Natural killer cell treated with Interleukin-12 subunit alpha and Interleukin-12 subunit beta and Interleukin-15 and Interleukin-18, amount 100 ng/mL, for 72 hours (primary cell): ENCODE results near the gene ZC3H4. TPM values are rescaled to one million over a fixed set of nuclear protein-coding genes. Genes with fewer than 3 reads are reported as not detected.

Experiments used
- ATAC-seq, 2 donors: fragments of 150-1000 bp; cut with Tn5 transposase in 1 of 2; sonication (Bioruptor Pico), chemical (Tn5 transposase) in 1 of 2; 2 replicates each; pipeline ENCODE4 v1.10.0; 2021
- DNase-seq: peaks from one replicate; pipeline ENCODE4 v3.0.0; 2022; ENCODE audit warnings: low spot score
- H3K27ac Mint-ChIP-seq, 2 donors: 1 replicate in 1 of 2; 2 replicates in 1 of 2; pipeline ENCODE4 v1.8.0; 2022; ENCODE audit warnings: mixed read lengths in 2 of 2, mild to moderate bottlenecking in 1 of 2, moderate library complexity in 1 of 2
- H3K27me3 Mint-ChIP-seq, 2 donors: 1 replicate in 1 of 2; 2 replicates in 1 of 2; pipeline ENCODE4 v1.8.0; 2022; ENCODE audit warnings: mixed read lengths in 2 of 2
- H3K36me3 Mint-ChIP-seq: one replicate; pipeline ENCODE4 v1.8.0; 2022; ENCODE audit warnings: mixed read lengths
- H3K4me1 Mint-ChIP-seq, 2 donors: 1 replicate in 1 of 2; 2 replicates in 1 of 2; pipeline ENCODE4 v1.8.0; 2022; ENCODE audit warnings: low read depth in 2 of 2, mixed read lengths in 2 of 2, mild to moderate bottlenecking in 1 of 2
- H3K4me3 Mint-ChIP-seq: one replicate; pipeline ENCODE4 v1.8.0; 2022; ENCODE audit warnings: mixed read lengths
- H3K9me3 Mint-ChIP-seq: 2 replicates; pipeline ENCODE4 v1.8.0; 2022; ENCODE audit warnings: mixed read lengths
- total RNA-seq, 2 donors: library from RNA; stranded (reverse); gene quantifications; one replicate each; pipeline ENCODE4 v1.2.3, GENCODE V29; 2022

ZC3H4 gene
- total RNA-seq, 2 donors from 2014 or later = 150 to 169 TPM

DNA sequence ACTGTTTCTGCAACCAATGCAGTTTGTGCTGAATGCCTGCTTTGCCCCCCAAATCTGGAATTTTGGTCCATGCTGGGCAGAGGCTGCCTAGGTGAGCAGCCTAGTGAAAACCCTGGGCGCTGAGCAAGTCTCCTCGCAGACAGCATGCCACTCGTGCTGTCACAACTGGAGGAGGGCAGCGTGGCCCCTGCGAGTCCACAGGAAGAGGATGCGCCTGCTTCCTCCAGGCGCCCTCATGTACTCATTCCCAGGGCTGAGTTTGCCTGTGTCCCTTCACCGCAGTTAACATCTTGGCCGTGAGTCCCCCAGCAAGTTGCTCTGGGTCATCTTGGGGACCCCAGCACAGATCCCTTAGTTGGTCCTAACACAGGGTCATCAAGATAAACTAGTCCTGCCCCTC lies 39.0 kb downstream of the ZC3H4 start:
- no peaks in the 10 kb centered on the region for H3K36me3 Mint-ChIP-seq

DNA sequence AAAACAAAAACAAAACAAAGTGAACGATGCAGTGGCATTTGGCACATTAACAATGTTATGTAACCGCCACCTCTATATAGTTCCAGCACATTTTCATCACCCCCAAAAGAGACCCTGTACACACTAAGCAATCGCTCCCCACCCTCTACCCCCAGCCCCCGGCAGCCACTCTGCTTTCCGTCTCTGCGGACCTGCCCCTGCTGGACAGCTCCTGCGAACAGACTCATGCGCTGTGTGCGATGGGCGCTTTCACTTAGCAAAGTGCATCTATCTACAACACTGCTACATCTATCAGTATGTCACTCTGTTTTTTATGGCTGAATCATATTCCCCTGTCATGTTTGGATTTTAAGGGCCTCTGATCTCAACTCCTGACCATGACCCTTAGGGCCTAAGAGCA lies 40.0 kb downstream of the ZC3H4 start:
- H3K36me3 Mint-ChIP-seq = no peaks in the 10 kb centered on the region
- ATAC-seq (no peak), DNase-seq (no peak)
- no peak overlapping the region for H3K4me3 Mint-ChIP-seq
- no peak overlapping the region for H3K27ac Mint-ChIP-seq
- no peaks in the 10 kb centered on the region for H3K9me3 Mint-ChIP-seq
- peaks cover 10 to 28% of the 10 kb centered on the region in 2 donors for H3K4me1 Mint-ChIP-seq
- no peaks in the 10 kb centered on the region for H3K27me3 Mint-ChIP-seq

More for the DNA sequence above, 39.0 kb downstream of the ZC3H4 start:
- ATAC-seq (no peak), DNase-seq (no peak)
- Mint-ChIP-seq H3K27me3 (no peaks in the 10 kb centered on the region), H3K9me3 (no peaks in the 10 kb centered on the region), H3K27ac (no peak overlapping the region), H3K4me3 (no peak overlapping the region), H3K4me1 (peaks cover 10 to 28% of the 10 kb centered on the region in 2 donors)

DNA sequence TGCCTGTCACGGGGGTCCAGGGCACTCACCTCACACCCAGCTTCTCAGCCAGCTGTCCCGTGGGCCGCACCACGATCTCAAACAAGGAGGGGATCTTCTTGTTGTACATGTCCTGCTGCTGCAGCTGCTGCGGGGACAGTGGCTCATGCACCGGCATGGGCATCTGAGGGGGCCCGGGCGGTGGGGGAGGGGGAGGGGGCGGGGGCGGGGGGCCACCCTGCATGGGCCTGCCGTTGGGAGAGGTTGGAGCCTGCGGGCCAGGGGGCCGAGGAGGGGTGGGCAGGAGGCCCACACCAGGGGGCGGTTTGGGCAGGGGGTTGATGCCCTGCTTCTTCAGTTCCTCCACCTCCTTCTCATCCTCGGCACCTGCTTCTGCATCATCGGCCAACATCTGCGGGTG lies 41.3 kb downstream of the ZC3H4 start:
- H3K27me3 Mint-ChIP-seq = no peaks in the 10 kb centered on the region
- no peak overlapping the region for H3K4me3 Mint-ChIP-seq
- no peak overlapping the region for H3K27ac Mint-ChIP-seq
- no peak for ATAC-seq
- DNase-seq = no peak
- H3K9me3 Mint-ChIP-seq = no peaks in the 10 kb centered on the region
- H3K4me1 Mint-ChIP-seq = peaks cover 10 to 28% of the 10 kb centered on the region in 2 donors
- H3K36me3 Mint-ChIP-seq = no peaks in the 10 kb centered on the region

DNA sequence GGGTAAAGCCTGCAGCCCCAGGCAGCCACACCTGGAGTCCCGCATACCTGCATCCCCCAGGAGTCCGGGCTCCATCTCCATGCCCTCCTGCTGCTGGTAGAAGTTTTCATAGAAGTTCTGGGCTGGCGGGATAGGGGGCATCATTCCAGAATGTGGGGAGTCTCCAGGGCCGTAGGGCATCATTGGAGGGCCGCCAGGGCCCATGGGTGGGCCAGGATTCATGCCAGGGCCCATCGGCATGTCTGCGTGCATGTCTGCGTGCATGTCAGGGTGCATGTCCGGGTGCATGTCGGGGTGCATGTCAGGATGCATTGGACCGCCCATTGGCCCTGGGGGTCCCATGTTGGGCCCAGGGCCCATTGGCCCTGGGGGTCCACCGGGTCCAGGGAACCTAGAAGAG lies 41.8 kb downstream of the ZC3H4 start:
- Mint-ChIP-seq H3K9me3 (no peaks in the 10 kb centered on the region), H3K27ac (no peak overlapping the region), H3K4me3 (no peak overlapping the region), H3K36me3 (no peaks in the 10 kb centered on the region), H3K27me3 (no peaks in the 10 kb centered on the region), H3K4me1 (peaks cover 10 to 28% of the 10 kb centered on the region in 2 donors)
- no peak for ATAC-seq
- DNase-seq = no peak

DNA sequence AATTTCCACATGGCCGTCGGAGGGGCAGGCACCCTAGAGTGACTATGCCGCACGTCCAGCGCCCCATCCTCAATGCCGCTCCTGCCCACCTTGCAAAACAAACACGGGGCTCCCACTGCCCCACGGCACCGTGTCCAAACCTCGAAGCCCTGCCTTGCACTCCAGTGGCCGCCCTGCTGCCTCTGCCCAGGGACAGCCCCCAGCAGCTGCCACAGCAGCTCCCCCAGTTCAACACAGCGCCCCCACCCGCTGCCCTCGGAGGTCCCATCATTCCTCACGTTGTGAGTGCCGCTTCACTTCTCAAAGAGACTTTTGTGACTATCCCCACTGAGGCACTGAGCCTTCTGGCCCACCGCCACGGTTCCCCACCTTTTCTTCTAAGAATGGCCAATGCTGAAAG lies 42.8 kb downstream of the ZC3H4 start:
- ATAC-seq (no peak), DNase-seq (no peak)
- H3K4me1 Mint-ChIP-seq = peaks cover 10 to 28% of the 10 kb centered on the region in 2 donors
- no peaks in the 10 kb centered on the region for H3K36me3 Mint-ChIP-seq
- H3K27ac Mint-ChIP-seq = no peak overlapping the region
- no peaks in the 10 kb centered on the region for H3K27me3 Mint-ChIP-seq
- no peak overlapping the region for H3K4me3 Mint-ChIP-seq
- H3K9me3 Mint-ChIP-seq = no peaks in the 10 kb centered on the region

DNA sequence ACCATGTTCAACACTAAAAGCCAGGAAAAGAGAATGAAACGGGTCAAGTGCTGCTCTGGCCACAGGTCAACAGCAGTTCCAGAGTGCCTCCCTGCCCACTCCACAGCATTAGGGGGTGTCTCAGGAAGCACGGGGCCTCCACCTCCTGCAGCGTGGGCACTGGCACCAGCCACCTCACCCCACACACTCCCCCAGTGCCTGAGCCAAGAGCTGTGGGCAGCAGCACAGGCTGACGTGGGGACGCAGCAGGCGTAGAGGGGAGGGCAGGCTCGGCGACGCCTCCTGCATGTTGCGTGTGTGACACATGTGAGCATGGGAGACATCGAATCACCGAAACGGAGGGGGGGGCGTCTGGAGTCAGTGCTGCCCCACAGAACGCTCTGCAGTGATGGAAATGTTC lies 43.8 kb downstream of the ZC3H4 start:
- no peak for DNase-seq
- ATAC-seq = no peak
- no peaks in the 10 kb centered on the region for H3K36me3 Mint-ChIP-seq

DNA sequence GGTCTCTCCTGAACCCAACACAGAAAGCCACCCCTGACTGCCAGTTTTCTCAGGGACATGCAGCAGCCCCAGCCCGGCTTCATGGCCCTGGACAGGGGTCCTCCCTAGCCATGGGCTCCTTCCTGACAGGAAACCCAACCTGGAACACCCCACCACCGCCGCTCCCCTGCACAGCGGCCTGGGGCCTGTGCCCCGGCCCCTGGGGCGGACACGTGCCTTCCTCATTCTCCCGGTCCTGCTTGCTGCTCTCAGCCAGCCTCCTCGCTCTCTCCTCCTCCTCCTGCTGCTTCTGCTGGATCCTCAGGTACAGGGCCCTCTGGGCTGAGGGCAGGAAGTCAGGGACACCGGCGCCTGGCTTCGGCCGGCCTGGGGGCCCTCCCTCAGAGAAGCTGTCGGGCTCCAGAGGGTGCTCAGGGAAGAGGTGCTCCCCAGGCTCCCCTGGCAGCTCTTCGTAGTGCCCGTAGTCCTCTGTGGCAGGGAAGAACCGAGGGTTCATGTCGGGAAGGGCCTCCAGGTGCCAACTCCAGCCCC lies 44.6 kb downstream of the ZC3H4 start:
- ATAC-seq (no peak), DNase-seq (no peak)
- H3K9me3 Mint-ChIP-seq = no peaks in the 10 kb centered on the region
- H3K4me1 Mint-ChIP-seq = peaks cover 4 to 18% of the 10 kb centered on the region in 2 donors
- H3K4me3 Mint-ChIP-seq = no peak overlapping the region
- H3K27me3 Mint-ChIP-seq = no peaks in the 10 kb centered on the region
- H3K36me3 Mint-ChIP-seq = no peaks in the 10 kb centered on the region
- H3K27ac Mint-ChIP-seq = no peak overlapping the region

More for the DNA sequence above, 43.8 kb downstream of the ZC3H4 start:
- Mint-ChIP-seq H3K4me3 (no peak overlapping the region), H3K9me3 (no peaks in the 10 kb centered on the region), H3K27ac (no peak overlapping the region), H3K27me3 (no peaks in the 10 kb centered on the region), H3K4me1 (peaks cover 4 to 22% of the 10 kb centered on the region in 2 donors)

DNA sequence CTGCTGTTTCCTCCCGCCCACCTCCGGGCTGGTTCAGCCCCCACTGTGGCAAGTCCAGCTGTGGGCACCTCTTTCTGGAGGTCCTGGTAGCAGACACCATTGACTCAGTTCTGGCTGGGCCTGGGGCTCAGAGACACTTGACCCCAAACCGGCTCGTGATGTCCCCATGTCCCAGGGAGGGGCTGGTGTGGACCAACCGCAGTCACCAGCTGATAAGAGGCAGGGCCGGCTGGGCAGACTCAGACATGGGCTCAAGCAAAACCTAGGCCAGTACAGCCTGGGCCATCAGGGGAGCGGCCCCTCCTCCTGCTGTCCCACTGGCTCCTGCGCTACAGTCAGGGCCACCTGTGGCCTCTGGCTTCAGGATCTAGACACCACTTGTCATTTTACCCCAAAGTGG lies 45.3 kb downstream of the ZC3H4 start:
- Mint-ChIP-seq H3K27ac (no peak overlapping the region), H3K9me3 (no peaks in the 10 kb centered on the region), H3K4me3 (no peak overlapping the region), H3K27me3 (no peaks in the 10 kb centered on the region), H3K36me3 (no peaks in the 10 kb centered on the region), H3K4me1 (peaks cover 4 to 13% of the 10 kb centered on the region in 2 donors)
- ATAC-seq = no peak
- DNase-seq = no peak

DNA sequence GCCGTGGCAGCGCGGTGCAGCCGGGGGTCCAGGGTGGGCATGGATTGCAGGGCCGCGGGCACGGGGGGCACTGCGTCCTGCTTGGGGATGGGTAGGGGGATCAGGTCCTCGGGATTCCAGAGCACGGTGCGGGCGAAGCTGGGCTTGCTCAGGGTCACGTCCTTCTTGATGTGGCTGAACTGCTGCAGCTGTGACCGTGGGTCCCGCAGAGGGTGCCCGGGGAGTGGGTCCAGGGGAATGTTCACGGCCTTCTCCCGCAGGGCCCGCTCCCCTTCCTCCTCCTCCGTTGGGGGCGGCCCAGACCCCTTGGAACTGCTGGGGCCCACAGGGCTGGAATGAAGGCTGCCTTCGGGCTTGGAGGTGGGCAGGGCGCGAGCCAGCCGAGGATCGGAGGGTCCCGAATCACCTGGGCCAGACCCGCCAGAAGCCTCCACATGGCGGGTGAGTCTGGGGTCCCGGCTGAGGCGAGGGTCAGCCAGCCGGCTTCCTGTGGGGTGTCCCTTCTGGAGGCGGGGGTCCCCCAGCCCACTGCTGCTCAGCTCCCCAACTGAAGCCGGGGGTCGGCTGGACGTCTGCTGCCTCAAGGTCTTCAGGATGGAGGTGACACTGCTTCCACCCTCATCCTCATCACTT lies 46.2 kb downstream of the ZC3H4 start:
- DNase-seq (no peak), ATAC-seq (peak in 1 of 2 donors; percentile 1)
- no peaks in the 10 kb centered on the region for H3K36me3 Mint-ChIP-seq
- H3K27ac Mint-ChIP-seq = no peak overlapping the region
- peaks cover 4 to 13% of the 10 kb centered on the region in 2 donors for H3K4me1 Mint-ChIP-seq
- no peak overlapping the region for H3K4me3 Mint-ChIP-seq
- no peaks in the 10 kb centered on the region for H3K9me3 Mint-ChIP-seq
- no peaks in the 10 kb centered on the region for H3K27me3 Mint-ChIP-seq

DNA sequence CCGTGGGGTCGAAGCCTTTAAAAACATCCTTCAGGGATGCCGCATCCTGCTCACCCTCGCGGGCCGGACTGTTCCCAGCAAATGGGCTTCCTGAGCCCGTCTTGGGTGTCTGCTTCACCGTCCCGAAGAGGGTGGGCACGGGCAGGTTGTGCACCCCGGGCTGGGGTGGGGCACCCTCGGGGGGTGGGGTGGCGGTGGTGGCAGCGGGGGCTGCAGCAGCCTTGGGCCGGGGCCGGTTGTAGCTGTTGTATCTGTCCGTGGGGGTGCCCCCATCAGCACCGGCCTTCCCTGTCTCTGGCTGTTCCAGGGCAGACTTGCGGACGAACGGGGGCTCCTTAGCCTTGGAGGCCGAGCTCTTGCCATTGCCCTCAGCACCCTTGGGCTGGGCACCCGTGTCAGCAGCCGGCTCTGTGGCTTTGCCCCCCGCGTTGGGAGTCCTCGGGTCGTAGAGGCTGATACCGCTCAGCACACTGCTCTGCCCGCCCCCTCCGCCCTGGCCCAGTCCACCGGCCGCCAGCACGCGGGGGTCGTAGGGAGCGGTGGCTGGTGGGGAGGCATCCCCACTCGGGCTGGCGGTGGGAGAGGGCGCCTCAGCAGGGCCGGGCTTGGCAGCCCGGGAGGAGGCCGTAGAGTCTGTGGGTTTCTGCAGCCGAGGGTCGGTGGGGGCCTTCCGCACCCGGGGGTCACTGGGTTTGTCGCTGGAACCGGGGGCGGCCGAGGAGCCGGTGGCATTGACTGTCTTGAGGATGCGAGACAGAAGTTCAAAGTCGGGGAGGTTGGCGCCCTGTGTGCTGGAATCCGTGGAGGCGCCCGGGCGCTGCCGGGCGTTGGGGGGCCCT lies 47.0 kb downstream of the ZC3H4 start:
- Mint-ChIP-seq H3K4me1 (peaks cover 4 to 13% of the 10 kb centered on the region in 2 donors), H3K27me3 (no peaks in the 10 kb centered on the region), H3K36me3 (no peaks in the 10 kb centered on the region), H3K4me3 (no peak overlapping the region), H3K27ac (no peak overlapping the region), H3K9me3 (no peaks in the 10 kb centered on the region)
- no peak for ATAC-seq
- DNase-seq = no peak

DNA sequence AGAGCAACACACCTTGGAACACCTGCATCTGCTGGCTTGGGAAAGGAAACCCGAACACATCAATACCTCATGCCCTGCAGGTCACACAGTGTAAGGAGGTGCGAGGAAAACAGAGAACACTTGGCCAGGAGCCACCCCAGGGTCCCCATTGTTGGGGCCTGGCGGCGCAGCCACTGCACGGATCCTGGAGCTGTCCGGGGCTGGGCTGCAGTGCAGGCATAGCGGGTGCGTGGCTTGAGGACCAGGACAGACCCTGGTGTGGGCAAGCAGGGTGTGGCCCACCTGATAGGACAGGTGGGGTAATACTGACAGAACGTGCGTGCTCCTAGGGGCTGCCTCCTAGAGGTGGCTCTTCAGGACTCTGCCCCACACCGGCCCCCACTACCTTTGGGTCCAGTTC lies 48.3 kb downstream of the ZC3H4 start:
- Mint-ChIP-seq H3K4me1 (peaks cover 1 to 2% of the 10 kb centered on the region in 2 donors), H3K27ac (no peak overlapping the region), H3K4me3 (no peak overlapping the region), H3K36me3 (no peaks in the 10 kb centered on the region), H3K27me3 (no peaks in the 10 kb centered on the region), H3K9me3 (no peaks in the 10 kb centered on the region)
- no peak for DNase-seq
- ATAC-seq = no peak

DNA sequence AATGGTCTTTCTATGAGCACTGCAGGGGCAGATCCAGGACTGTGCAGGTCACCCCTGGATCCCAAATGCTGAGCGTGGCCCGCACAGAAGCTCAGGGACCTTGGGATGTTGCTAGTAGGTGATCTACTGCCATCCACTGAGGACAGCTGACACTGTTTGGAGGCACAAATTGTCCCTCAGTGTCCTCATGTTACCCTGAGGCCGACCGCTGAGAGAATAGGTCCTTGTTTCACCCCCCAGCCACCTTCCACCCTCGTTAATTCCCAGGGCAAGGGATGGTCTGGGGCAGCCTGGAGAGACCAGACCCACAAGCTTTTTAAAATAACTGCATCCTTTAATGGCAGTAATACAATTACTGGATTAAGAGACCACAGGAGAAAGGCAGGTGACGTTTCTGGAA lies 49.7 kb downstream of the ZC3H4 start:
- no peaks in the 10 kb centered on the region for H3K36me3 Mint-ChIP-seq
- no peaks in the 10 kb centered on the region for H3K27me3 Mint-ChIP-seq
- no peak for DNase-seq
- H3K4me3 Mint-ChIP-seq = no peak overlapping the region
- ATAC-seq = no peak
- H3K9me3 Mint-ChIP-seq = no peaks in the 10 kb centered on the region
- no peaks in the 10 kb centered on the region for H3K4me1 Mint-ChIP-seq
- H3K27ac Mint-ChIP-seq = no peak overlapping the region

DNA sequence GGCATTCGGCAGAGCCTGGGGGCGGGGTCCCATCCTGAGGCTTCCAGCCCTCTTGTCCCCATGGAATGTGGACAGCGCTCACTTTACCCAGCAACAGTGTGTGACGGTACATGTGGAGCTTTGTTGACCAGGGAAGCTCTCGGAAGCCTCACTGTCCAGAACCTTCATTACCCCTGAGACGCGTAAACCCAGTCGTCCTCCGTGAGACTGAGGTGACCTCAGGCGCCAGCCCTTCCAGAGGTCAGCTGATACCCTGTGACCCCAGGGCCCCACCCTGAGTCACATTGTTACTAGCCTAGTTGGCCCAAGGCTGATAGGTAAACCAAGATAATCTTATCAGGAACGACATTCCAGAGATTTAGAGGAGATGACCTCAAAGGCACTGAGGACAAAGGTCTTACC lies 55.0 kb downstream of the ZC3H4 start:
- Mint-ChIP-seq H3K27ac (no peak overlapping the region), H3K4me3 (no peak overlapping the region), H3K4me1 (no peaks in the 10 kb centered on the region), H3K27me3 (peaks cover 5 to 14% of the 10 kb centered on the region in 2 donors), H3K36me3 (no peaks in the 10 kb centered on the region), H3K9me3 (no peaks in the 10 kb centered on the region)
- peak in 1 of 2 donors; percentile 32 for ATAC-seq
- no peak for DNase-seq

DNA sequence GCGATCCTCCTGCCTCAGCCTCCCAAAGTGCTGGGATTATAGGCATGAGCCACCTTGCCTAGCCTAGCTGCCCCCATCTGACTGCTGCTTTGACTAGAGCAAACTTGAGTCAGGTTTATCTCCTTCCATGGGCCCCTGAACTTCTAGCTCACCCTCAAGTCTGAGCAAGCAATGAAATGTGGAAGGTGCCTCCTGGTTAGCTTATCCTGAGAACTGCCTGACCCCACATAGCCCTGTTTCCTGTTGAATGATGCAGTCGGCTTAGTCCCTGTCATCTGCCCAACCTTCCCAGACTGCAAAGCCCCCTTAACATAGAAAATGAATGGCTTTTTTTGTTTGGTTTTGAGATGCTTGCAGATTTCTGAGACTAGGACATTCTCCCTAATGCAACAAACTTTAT lies 56.2 kb downstream of the ZC3H4 start:
- Mint-ChIP-seq H3K4me1 (no peaks in the 10 kb centered on the region), H3K27ac (peak overlapping the region in 1 of 2 donors; percentile 51), H3K36me3 (no peaks in the 10 kb centered on the region), H3K9me3 (no peaks in the 10 kb centered on the region), H3K27me3 (peaks cover 9 to 17% of the 10 kb centered on the region in 2 donors), H3K4me3 (no peak overlapping the region)
- DNase-seq (no peak), ATAC-seq (no peak)
